NCI-H524 treated with DMSO at 0.1 percent for 48 hours (cell line): ENCODE results near the gene BTBD2.

Experiments used
- DNase-seq: peaks from one replicate; lab custom pipeline; 2025; lab: John Stamatoyannopoulos, UW

BTBD2 gene

DNA sequence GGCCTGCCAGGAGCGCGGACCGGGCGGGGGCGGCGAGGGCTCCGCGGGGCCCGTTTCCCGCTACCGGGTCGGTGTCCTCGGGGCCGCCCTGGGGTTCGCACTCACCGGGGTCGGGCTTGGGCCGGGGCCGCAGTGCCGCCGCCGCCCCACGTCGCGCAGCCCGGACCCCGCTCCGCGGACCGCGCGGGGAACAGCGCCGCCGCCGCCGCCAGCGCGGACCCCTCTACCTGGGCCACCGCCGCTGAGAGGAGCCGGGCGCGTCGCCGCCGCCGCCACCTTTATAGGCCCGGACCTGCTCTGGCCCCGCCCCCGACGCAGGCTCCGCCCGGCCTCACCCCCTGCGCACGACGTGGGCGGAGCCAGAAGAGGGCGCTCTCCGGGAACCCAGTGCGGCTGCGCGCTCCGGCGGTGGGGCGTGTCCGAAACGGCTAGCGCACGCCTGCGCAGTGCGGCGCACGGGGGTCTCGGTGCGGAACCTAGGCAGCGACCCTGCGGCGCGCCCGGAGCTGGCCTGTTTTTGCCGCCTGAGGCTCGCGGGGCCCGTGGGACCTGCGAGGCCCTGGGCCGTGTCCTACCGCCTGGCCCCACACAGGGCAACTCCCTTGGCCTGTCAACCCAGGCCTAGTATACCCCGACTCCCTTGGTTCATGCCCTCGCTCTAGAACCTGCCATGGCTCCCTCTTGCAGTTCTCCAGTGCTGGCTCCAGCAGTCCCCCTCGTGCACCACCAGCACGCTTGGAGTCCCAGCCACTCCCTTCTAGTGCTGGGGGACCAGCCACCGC, 35.7 kb upstream of the BTBD2 start, which contains the start of gene MKNK2:
TSS of gene MKNK2 (minus strand) at position 254 of the 782 bp plus-strand sequence. CDS start 393 bp downstream, outside the sequence.
- DNase-seq: no peak

- DNase-seq: no peak
Measured at GRCh38 chr19:2050349-2050990, 35.0 kb upstream of the BTBD2 start.

DNA sequence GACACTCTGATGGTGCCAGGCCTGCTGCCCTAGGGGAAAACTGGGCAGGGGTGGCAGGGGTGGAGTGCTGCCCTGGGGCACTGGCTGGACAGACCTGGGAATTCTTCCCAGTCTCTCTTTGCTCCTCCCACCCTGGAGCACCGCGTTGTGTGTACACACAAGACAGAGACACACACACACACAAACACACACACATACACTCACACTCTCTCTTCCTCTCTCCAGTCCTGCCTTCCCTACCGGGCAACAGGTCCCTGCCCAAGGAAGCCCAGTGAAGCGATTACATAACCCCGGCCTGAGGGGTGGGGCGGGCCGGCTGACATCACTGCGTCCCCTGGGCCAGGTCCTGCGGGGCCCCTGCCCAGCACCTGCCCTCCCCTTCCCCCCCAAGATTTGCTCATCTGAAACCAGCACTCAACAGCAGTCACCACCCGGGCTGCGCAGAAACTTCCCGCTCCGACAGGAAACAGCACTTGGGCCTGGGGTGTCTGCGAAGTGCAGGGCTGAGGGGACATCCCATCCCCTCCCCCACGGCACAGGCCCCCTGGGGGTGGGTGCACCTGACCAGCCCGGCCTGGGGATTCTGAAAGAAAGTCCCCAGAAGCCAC, 34.3 kb upstream of the BTBD2 start:
- no peak for DNase-seq

DNA sequence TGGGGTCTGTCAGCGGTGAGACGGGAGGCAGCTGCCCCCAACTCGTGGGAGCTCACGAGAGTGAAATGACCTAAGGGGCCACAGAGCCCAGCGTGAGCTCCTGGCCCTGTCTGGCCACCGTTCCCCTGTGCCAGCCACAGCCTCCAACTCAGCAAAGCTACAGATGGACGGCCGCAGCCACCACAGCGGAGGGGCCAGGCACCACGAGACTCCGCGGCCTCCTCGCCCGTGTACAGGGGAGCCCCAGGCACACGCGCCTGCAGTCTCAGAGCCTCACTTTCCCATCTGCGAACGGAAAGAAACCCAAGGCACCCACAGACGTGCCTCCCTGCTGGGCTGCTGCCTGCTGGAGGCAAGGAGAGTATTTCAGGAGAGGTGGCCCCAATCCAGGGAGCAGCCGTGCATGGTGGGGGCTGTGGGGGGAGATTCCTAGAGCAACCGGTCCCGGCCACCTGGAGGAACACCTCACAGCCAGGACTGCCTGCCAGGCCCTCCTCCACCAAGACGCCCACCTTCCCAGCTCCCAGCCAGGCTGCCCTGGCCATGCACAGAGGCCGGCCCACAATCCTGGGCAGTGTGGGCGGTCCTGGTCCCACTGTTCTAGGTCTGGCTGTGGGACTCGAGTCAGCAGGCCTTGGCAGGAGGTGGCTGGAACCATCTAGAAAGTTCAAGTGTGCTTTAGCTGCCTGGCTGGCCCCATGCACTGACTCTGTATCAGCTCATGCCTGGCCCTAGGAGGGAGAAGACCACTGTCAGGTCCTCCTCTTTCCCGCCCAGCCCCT, 33.6 kb upstream of the BTBD2 start:
- no peak for DNase-seq

DNA sequence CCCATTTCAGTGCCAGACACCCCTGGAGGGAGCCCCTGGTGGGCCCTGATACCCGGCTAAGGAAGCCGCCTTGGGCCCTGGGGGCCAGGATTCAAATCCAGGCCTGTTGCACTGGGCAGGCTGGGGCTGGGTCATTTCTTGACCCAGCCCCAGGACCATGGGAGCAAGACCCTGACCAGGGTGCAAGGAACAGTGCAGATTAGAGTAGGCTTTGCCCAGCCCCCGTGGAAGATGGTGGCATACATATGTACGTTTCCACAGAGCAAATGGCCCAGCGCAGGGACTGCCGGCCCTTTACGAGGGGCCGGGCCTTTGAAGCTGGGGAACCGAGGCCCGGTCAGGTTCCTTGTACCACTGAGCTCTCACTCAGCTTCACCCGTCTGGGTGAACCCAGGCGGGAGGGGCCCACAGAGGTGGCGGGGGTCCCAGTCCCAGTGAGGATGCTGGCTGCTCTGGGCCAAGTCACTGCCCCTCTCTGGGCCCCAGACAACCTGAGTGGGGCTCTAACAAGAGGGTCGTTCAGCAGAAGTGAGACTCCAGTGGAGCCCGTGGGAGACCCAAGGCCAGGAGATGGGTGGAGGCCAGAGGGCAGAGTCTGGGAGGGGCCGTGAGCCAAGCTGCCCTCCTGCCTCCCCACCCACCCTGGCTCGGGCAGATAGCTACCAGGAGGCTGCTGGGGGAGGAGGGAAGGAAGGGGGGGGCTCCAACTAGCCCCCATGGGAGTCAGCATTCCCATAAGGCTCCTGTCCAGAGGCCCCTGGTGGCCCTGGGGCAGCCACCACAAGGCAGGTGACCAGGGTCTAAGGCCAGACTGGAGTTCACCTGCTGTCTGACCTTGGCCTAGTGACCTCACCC, 32.8 kb upstream of the BTBD2 start:
- DNase-seq: no peak

DNA sequence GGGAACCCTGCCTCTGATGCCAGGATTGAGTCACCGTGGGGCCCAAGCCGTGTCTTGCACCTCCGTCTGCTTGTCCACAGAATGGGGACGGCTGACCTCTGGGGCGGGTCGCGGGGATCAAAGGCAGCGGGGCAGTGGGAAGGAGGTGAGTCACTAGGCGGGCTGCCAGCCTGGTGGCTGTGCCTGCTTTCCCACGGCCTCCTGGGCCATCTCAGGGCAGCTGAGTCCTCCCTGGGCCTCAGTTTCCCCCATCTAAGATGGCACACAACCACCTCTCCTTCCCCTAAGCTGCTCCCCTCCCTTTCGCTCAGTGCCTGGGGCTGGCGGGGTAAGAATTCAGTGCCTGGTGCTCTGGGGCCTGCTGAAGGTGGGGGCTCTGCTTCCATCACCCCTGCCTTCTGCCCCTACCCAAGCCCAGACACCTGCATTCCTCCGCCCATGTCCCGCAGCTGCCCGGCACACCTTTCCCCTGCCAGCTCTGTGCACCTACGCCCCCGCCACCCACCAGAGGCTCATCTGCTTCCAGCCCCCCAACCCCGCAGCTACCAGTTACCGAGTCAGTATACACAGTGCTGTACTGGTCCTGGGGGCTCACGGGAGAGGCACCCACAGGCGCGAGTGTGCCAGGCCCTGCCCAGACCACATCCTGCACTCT, 32.1 kb upstream of the BTBD2 start:
- no peak for DNase-seq

- no peak for DNase-seq
Measured at GRCh38 chr19:2047076-2047448, 31.5 kb upstream of the BTBD2 start.

- DNase-seq: no peak
Measured at GRCh38 chr19:2046046-2046907, 30.8 kb upstream of the BTBD2 start.

DNA sequence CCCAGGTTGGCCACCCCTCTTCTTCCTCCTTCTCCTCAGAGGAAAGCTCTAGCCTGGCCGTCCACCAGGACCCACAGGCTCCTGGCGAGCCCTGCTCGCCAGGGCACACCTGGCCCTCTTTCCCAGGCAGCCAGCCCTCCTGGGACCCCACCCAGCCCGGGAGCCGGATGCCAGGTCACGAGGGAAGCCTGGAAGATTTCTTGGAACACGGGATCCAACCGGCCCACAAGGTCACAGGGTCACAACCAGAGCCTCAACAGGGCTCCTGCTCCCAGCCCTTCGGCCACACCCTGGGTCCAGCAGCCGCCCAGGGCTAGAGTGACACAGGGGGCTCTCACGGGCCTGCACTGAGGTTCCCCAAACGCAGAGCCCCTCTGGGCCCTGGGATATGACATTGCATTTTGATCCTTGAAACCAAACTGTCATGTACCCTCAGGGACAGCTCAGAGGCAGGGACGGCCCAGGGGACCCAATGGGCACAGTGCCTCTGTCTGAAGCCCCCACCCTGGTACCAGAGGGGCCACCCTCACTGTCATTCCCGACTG, 30.1 kb upstream of the BTBD2 start:
- DNase-seq: no peak

DNA sequence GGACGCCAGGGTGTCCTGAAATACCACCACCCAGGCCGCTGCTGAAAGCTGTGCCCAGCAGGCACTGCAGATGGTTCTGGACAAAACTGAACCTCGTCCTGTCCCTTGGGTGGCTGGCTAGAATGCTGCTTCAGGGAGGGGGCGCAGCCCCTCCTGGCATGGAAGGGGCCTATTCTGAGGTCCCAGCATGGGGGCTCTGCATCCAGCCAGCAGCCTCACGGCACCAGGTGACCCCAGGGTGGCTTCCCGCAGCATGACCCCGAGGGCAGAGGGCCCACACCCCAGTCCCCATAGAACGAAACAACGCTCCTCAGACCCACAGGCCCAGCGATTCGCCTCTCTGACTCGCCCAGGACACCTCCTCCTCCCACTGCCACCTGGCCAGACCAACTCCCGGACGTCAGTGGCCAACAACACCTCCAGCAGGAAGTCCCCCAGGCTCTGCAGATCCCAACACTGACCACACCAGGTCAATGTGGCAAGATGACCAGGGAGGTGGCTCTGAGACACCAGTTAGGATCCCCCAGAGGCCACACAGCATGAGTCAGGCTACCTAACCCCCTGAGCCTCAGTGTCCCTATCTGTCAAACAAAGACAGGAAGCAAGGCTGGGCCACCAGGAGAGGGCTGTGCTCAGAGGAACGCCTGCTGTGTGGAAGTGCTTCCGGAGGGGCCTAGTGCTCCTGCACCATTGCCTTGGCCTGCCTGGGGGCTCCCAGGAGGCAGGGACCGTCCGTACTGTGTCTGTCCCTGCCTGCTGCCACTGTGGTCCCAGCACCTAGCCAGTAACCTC, 29.4 kb upstream of the BTBD2 start:
- no peak for DNase-seq

GRCh38 chr19:2043961-2044708, 28.6 kb upstream of the BTBD2 start:
- DNase-seq: no peak

GRCh38 chr19:2043251-2043641, 27.7 kb upstream of the BTBD2 start:
- no peak for DNase-seq

- DNase-seq: no peak
Measured at GRCh38 chr19:2042485-2043250, 27.2 kb upstream of the BTBD2 start.

GRCh38 chr19:2041683-2042484, 26.4 kb upstream of the BTBD2 start:
- peak; percentile 76 for DNase-seq

- no peak for DNase-seq
Measured at GRCh38 chr19:2041433-2041682, 25.8 kb upstream of the BTBD2 start.

GRCh38 chr19:2040647-2041432, 25.3 kb upstream of the BTBD2 start:
- no peak for DNase-seq
